NT2/D1 (cell line): Measurements from ENCODE around the gene DIS3L.
"Not testable (repeated sequence)": the region's sequence is repeated elsewhere in the genome, so short reads cannot be mapped to it uniquely, and the experiment has no call there.

ENCODE experiments used
- DNase-seq: peaks from one replicate; pipeline ENCODE4 v3.0.0-alpha.2; 2011; ENCODE audit warnings: low read depth, low spot score
- H3K27me3 ChIP-seq: 2 replicates; pipeline ENCODE4 v1.6.0; 2011; ENCODE audit warnings: mild to moderate bottlenecking; ENCODE audit not compliant: insufficient read length, insufficient read depth
- H3K36me3 ChIP-seq: 2 replicates; pipeline ENCODE4 v1.6.1; 2011; ENCODE audit warnings: mild to moderate bottlenecking, low read length, mixed read lengths; ENCODE audit not compliant: insufficient read depth, insufficient read length
- H3K4me1 ChIP-seq: 2 replicates; pipeline ENCODE4 v1.5.1; 2011; ENCODE audit not compliant: insufficient read depth, insufficient read length
- H3K4me3 ChIP-seq: 2 replicates; pipeline ENCODE4 v1.5.1; 2011; ENCODE audit warnings: low read depth; ENCODE audit not compliant: insufficient read length
- H3K9ac ChIP-seq: 2 replicates; pipeline ENCODE4 v1.6.0; 2011; ENCODE audit warnings: low read depth; ENCODE audit not compliant: insufficient read length
- H3K9me3 ChIP-seq: 2 replicates; pipeline ENCODE4 v1.5.1; 2011; ENCODE audit warnings: mild to moderate bottlenecking, low read length; ENCODE audit not compliant: insufficient read depth
- SUZ12 ChIP-seq: IDR thresholded peaks from 2 replicates; pipeline ENCODE4 v1.6.1; 2011; ENCODE audit not compliant: insufficient read length, insufficient read depth; ENCODE audit errors: extremely low read depth
- YY1 ChIP-seq: IDR thresholded peaks from 2 replicates; pipeline ENCODE4 v1.6.1; 2011; ENCODE audit not compliant: insufficient read length, insufficient read depth
- ZNF274 ChIP-seq: IDR thresholded peaks from 2 replicates; pipeline ENCODE4 v1.6.1; 2011; ENCODE audit warnings: mild to moderate bottlenecking, low read depth, low read length

The DIS3L gene

GRCh38 chr15:66252685-66253417 lies 40.5 kb upstream of the DIS3L start:
- H3K9me3 ChIP-seq, result no peaks in the 10 kb centered on the region
- peak overlapping the region; percentile 68 for H3K9ac ChIP-seq
- H3K27me3 ChIP-seq, result peaks cover 70% of the 10 kb centered on the region
- no peaks in the 10 kb centered on the region for H3K36me3 ChIP-seq
- peak overlapping the region; percentile 69 for H3K4me3 ChIP-seq
- TF ChIP-seq SUZ12 (peak; percentile 59), ZNF274 (no peak)
- H3K4me1 ChIP-seq, result peaks cover 16% of the 10 kb centered on the region
- DNase-seq, result no peak

GRCh38 chr15:66253418-66254088 lies 39.8 kb upstream of the DIS3L start, which contains the start of gene MEGF11:
TSS of gene MEGF11 (minus strand) at chr15:66253750. CDS start at chr15:66128403, 125,347 bp downstream.
- no peaks in the 10 kb centered on the region for H3K9me3 ChIP-seq
- H3K27me3 ChIP-seq, result peaks cover 73% of the 10 kb centered on the region
- H3K36me3 ChIP-seq, result no peaks in the 10 kb centered on the region
- TF ChIP-seq ZNF274, result no peak
- peak; percentile 72 for TF ChIP-seq SUZ12
- TF ChIP-seq YY1, result no peak
- peak within 1 kb of the TSS; percentile 68 for H3K9ac ChIP-seq
- no peak for DNase-seq
- peaks cover 16% of the 10 kb centered on the region for H3K4me1 ChIP-seq
- H3K4me3 ChIP-seq, result peak within 1 kb of the TSS; percentile 69

- Histone ChIP-seq H3K36me3 (no peaks in the 10 kb centered on the region), H3K9ac (peak overlapping the region; percentile 68), H3K27me3 (peaks cover 73% of the 10 kb centered on the region), H3K4me1 (peaks cover 16% of the 10 kb centered on the region), H3K4me3 (peak overlapping the region; percentile 69), H3K9me3 (no peaks in the 10 kb centered on the region)
- DNase-seq, result no peak
- TF ChIP-seq ZNF274 (no peak), YY1 (no peak), SUZ12 (no peak)
Measured at GRCh38 chr15:66254089-66254950, 39.0 kb upstream of the DIS3L start.

- H3K9me3 ChIP-seq, result no peaks in the 10 kb centered on the region
- TF ChIP-seq SUZ12 (no peak), YY1 (no peak)
- peak overlapping the region; percentile 69 for H3K4me3 ChIP-seq
- peaks cover 11% of the 10 kb centered on the region for H3K4me1 ChIP-seq
- DNase-seq, result no peak
- H3K36me3 ChIP-seq, result no peaks in the 10 kb centered on the region
- peaks cover 72% of the 10 kb centered on the region for H3K27me3 ChIP-seq
- no peak overlapping the region for H3K9ac ChIP-seq
Measured at GRCh38 chr15:66254951-66255676, 38.3 kb upstream of the DIS3L start.

GRCh38 chr15:66256692-66257091 lies 36.7 kb upstream of the DIS3L start:
- Histone ChIP-seq H3K36me3 (no peaks in the 10 kb centered on the region), H3K4me3 (no peak overlapping the region), H3K9ac (no peak overlapping the region), H3K27me3 (peaks cover 58% of the 10 kb centered on the region), H3K4me1 (peaks cover 5% of the 10 kb centered on the region), H3K9me3 (no peaks in the 10 kb centered on the region)
- DNase-seq, result no peak
- TF ChIP-seq SUZ12, result no peak
- TF ChIP-seq ZNF274, result no peak
- TF ChIP-seq YY1, result no peak

GRCh38 chr15:66261056-66261455 lies 32.3 kb upstream of the DIS3L start:
- Histone ChIP-seq H3K9ac (no peak overlapping the region), H3K27me3 (peaks cover 16% of the 10 kb centered on the region), H3K4me1 (no peaks in the 10 kb centered on the region), H3K36me3 (no peaks in the 10 kb centered on the region), H3K9me3 (peaks cover 4% of the 10 kb centered on the region; the same call in 1 of the 2 replicates), H3K4me3 (no peak overlapping the region)
- no peak for TF ChIP-seq YY1
- TF ChIP-seq ZNF274, result no peak
- TF ChIP-seq SUZ12, result no peak
- no peak for DNase-seq

- not testable (repeated sequence) for H3K36me3 ChIP-seq, H3K4me3 ChIP-seq, H3K4me1 ChIP-seq, H3K9me3 ChIP-seq, DNase-seq, H3K9ac ChIP-seq, H3K27me3 ChIP-seq
Measured at GRCh38 chr15:66262837-66263236, 30.5 kb upstream of the DIS3L start.
